ENCODE data around the gene CALHM2.

Gene CALHM2

GRCh38 chr10:103415581-103415980 is 36.6 kb downstream of the CALHM2 start:
- DNase-seq, result no peak

- DNase-seq, result no peak
These were observed 38.6 kb downstream of the CALHM2 start for GRCh38 chr10:103413564-103413963.

- peak; percentile 21 for DNase-seq
These were observed 54.9 kb downstream of the CALHM2 start for GRCh38 chr10:103397191-103397825.

GRCh38 chr10:103396789-103397087 is 55.4 kb downstream of the CALHM2 start:
- DNase-seq, result no peak
